ENCODE measurements around the gene SCART1. TPM values are rescaled to one million over a fixed set of nuclear protein-coding genes. Genes with fewer than 3 reads are reported as not detected.

The SCART1 gene
- total RNA-seq, 1 experiment from 2014 or later, result 0.50 TPM

DNA sequence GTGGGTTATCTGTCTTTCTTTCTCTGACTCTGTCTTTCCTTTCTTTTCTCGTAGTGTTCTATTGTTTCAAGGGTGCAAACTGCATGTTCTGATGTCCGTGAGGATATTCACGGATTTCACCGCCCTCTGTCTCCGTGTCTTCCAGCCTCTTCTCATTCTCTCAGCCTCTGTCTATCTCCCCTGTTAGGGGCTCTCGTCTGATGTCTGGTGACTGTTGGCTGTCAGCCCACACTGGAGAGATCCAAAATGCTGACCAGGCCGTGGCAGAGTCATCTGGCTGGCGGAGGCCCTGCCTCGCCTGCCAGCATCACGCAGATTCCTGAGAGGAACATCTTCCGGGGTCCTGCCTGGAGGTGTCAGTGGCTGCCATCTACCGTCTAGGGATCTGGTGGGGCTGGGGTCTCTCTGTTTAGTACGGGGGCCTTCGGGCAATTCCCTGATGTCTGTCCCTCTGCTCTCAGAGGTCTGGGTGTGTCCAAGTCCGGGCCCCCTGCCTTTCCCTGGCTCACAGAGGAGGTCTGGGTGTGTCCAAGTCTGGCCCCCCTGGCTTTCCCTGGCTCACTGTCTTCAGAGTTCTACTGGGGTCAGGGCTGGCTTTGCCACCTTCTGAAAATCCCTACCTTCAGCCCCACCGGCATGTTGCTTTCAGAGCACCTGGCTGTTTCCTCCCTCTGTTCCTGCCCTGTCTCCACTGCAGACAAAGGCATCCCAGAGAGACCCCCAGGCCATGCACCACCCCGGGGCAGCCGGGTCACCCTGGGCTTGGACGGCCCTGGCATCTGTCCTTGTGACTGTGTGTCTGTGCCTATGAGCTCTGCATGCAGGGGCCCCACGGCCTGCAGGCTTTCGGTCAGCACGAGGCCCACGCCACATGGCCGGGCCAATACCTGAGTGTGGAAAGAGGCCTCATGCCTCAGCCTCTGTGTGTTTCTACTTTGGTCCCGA is 14.0 kb upstream of the SCART1 start:
- no peaks in the 10 kb centered on the region for H3K79me2 ChIP-seq (ENCODE audit: insufficient read depth, low read length)
- peaks cover 59% of the 10 kb centered on the region for H3K9me3 ChIP-seq (ENCODE audit: control insufficient read depth, low read depth, low read length)
- H4K20me1 ChIP-seq (ENCODE audit: control insufficient read depth, insufficient read depth, insufficient read length), result no peaks in the 10 kb centered on the region
- no peaks in the 10 kb centered on the region for H3K4me1 Mint-ChIP-seq
- DNase-seq, result no peak
- H3K36me3 Mint-ChIP-seq (ENCODE audit: insufficient read depth in 1 of 3, low read depth in 3 of 3), result peaks cover 9 to 25% (median 18%) of the 10 kb centered on the region in 3 experiments
- H2BK120ac ChIP-seq (ENCODE audit: low read depth, low read length, poor library complexity, severe bottlenecking), result no peak overlapping the region
- H3K56ac ChIP-seq (ENCODE audit: insufficient read length, low read depth, low read length), result no peak overlapping the region
- no peak overlapping the region for H3K27ac ChIP-seq (ENCODE audit: insufficient read length, low read depth, low read length)
- no peak overlapping the region for H2BK20ac ChIP-seq (ENCODE audit: low read depth, low read length, poor library complexity, severe bottlenecking)
- H3K79me1 ChIP-seq (ENCODE audit: insufficient read depth, low read depth, low read length, poor library complexity, severe bottlenecking), result no peaks in the 10 kb centered on the region
- H3K9ac ChIP-seq (ENCODE audit: extremely low read depth, insufficient read length, low read length), result no peak overlapping the region
- no peak overlapping the region for H4K8ac ChIP-seq (replicated peaks; ENCODE audit: insufficient read length, low read depth, low read length)
- H3K4me1 ChIP-seq (ENCODE audit: insufficient read depth, low read length), result no peaks in the 10 kb centered on the region
- no peaks in the 10 kb centered on the region for H3K27me3 Mint-ChIP-seq (ENCODE audit: low read depth)
- H3K4ac ChIP-seq (ENCODE audit: low read depth, low read length), result no peak overlapping the region
- no peak overlapping the region for H4K5ac ChIP-seq (ENCODE audit: insufficient read length, low read depth, low read length)
- H2AFZ ChIP-seq (ENCODE audit: low read length), result no peak overlapping the region
- TF ChIP-seq CTCF (conservative IDR thresholded peaks at IDR 0.05), result no peak
- no CpG with 5 or more reads among the region's 25 CpGs for WGBS (ENCODE audit: extremely low coverage, insufficient read length, low lambda C conversion rate)
- H3K4me3 Mint-ChIP-seq, result no peak overlapping the region
- no peak overlapping the region for H3K23ac ChIP-seq (ENCODE audit: insufficient read length, low read depth, low read length)
- no peak overlapping the region for H3T11ph ChIP-seq (ENCODE audit: low read length)
- H2BK5ac ChIP-seq (ENCODE audit: insufficient read length, low read length), result no peak overlapping the region
- peaks cover 76 to 84% of the 10 kb centered on the region in 2 experiments for H3K9me3 Mint-ChIP-seq
- H3K4me2 ChIP-seq (ENCODE audit: insufficient read depth, insufficient read length, low read length), result no peak overlapping the region
- H3K27me3 ChIP-seq (ENCODE audit: insufficient read depth, low read length), result no peaks in the 10 kb centered on the region
- H2BK12ac ChIP-seq (ENCODE audit: insufficient read length, low read depth, low read length), result no peak overlapping the region
- H3K14ac ChIP-seq (ENCODE audit: insufficient read depth, low read length), result no peak overlapping the region
- H3K23me2 ChIP-seq (ENCODE audit: insufficient read length, low read depth, low read length, poor library complexity, severe bottlenecking), result no peaks in the 10 kb centered on the region
- H2BK15ac ChIP-seq (ENCODE audit: low read depth, low read length), result no peak overlapping the region
- no peak overlapping the region for H3K27ac Mint-ChIP-seq
- no peak overlapping the region for H2AK5ac ChIP-seq (ENCODE audit: insufficient read length, low read length)
- H3K18ac ChIP-seq (ENCODE audit: insufficient read length, low read depth, low read length), result no peak overlapping the region
- no peak overlapping the region for H4K91ac ChIP-seq (ENCODE audit: insufficient read length, low read depth, low read length)

All from H9 (cell line).